T1000 (cell line): Measurements from ENCODE around the gene ASB18.

Experiments used
- DNase-seq: peaks from one replicate; lab custom pipeline; 2025; ENCODE audit warnings: mixed read lengths; lab: John Stamatoyannopoulos, UW

Gene ASB18

DNA sequence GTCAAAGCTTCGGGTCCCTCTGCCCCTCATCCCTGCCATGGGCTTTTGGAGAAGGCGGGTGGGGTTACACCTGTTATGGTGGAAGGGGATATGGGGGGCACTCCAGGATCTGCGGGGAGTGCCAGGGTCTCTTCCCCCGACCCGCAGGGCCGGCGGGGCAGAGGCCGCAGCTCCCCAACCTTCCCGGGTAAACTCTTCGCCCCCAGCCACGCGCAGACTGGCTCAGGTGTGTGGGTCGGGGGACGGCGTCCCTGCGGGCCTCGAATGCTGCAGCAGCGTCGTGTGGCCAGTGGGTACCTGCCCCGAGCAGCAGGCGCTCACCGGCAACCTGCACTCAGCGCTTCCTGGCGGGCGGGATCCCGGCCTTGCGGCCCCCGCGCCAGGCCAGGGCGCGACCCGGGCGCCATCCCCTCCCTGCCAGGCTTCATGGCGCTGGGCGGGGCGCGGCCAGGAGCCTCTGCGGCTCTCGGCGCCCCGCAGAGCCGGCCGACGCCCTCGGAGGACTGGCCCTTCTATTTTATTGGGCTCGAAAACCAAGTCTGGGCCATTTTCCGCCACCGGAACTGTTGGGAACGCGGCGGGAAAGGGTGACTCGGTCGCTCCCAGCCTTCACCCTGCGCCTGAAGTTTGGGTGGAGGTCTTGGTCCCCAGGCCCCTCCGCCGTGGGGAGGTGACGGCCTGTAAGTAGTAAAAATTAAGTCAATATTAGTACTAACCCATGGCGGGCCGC lies 100.6 kb downstream of the ASB18 start:
- no peak for DNase-seq

DNA sequence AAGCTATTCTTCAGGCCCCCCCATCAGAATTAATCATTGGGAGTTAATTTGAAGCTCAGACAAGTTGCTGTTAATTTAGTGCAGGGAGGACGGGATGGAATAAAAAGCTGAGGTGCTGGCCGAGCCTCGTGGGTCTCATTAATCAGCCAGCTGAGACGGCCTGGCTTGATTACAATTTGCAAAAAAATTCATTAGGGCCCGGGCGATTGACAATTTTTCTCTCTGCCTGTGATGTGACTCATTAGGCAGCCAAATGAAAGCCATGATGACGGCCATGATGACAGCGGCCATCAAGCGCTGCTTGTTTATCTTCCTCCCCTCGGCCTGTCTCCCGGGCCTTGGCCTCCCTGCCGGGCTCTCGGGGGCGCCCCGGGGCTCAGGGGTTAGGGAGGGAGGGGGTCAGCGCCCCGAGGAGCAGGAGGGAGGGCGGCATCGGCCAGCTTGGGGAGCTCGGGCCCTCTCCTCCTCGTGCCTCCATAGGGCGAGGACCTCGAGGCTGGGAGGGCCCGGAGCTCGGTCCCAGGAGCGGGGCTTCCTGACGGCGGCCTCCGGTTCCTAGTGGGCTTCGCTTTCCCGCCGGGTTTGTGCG lies 101.2 kb downstream of the ASB18 start:
- no peak for DNase-seq

DNA sequence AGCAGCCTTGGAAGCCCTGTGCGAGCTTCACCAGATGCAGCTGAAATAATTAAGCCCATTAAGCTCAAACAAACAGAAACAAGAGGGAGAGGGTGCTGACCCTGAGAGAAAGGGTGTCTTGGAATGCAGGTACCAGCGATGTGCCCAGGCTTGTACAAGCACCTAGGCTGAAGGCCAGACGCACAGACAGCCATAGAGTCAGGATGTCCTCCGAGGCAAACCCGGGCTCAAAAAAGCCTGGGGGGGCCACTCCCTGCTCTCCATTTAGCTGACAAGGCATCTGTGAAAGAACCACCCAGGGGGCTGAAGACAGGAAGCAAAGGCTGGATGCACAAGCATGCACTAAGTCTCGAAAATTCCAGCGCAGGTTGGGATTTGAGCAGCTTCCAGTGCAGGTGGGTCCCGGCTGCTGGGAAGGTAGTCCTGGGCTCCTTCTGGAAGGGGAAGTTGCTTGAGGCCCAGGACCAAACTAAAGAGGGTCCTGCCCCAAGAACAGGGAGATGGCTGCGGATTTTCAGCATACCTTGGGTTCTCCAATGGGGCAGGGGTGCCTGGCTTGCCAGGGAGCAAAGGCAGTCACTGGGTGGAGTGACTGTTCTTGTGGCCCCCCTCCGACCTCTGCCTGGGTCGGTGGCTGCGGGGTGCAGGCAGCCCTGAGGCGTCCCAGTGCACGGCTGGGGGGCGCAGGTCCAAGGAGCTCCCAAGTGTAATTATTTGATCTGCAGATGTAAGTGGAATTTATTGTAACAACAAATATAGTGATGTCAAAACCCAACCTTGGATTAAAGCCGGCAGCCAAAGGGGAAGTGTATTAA lies 102.0 kb downstream of the ASB18 start:
- no peak for DNase-seq

DNA sequence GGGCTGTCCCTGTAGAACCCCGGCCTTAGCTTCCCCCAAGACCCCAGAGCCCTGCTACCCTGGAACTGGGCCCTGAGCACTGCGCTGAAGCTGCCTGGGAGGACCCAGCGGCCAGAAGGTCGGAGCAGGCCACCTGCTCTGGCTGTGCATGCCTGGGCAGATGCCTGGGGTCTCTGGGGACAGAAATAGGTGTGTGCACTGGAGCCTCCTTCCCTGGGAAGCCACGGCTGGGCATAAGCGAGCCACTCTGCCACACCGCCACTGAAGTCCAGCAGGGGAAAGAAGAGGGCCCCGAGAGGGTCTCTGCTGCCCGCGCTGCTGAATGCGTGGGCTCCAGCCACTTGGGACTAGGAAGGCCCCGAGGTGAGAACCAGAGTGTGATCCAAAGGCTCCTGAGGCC lies 102.7 kb downstream of the ASB18 start:
- DNase-seq, result no peak

DNA sequence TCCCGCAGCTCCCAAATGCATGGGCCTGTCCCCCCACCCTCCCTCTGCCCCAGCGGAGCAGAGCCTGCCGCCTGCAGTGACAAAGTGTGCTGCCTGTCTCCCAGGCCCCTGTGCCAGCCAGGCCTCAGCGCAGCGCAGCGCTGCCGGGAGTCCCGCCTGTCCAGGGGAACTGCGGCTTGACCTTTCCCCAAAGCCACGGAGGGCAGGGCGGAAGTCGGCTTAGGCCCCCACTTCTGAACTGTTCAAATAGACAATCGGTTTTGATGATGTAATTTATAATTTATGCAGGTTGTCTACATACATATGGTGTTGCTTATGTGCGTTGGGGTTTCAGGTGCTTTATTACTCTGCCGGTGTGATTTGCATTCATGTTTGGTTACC lies 103.1 kb downstream of the ASB18 start:
- DNase-seq, result no peak

DNA sequence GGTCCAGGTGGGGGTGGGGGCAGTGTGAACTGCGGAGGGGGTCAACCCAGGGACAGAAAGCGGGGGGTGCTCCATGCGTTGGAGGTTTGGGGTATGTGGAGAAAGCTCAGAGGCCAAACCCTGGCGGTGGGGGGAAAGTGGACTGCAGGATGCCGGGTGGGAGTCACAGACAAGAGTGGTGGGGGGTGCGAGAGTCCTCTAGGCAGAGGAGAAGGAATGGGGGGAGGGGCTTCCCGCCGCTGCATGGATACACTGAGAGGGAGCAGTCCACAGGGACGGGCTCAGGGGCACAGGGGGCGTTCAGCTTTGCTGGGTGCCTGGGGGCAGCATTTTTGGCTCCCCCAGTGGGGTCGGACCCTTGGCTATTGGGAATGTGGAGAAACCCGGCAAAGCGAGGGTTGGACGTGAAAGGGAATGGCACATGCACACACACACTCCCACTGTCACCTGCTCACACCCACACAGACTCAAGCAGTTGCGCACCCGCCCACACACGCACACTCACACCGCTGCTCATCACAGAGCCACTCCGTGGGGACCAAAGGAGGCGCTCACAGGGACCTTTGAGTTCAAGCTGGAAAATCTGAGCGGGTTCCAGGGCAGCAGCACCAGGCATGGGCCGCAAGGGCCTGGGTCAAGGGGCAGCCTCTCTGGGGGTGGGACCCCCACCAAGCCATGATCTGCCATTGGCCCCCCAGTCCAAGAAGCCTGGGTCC lies 103.7 kb downstream of the ASB18 start:
- DNase-seq, result no peak

DNA sequence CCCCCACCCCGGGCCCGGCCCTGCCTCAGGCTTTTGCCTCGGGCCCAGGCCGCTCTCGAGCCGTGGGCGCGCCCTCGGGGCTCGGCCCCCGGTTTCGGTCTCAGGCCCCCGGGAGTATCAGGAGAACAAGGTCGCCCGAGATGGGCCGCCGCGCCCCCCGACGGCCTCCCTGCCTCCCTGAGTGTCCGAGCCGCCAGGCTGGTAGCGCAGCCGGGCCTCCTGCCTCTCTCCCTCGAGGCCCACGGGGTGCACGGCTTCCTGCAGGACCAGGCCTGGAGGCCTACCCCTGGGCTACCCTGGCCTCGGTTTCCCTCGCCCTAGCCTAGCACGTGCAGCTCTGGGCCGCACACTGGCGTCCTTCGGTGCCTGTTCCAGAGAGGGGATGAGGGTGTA lies 104.4 kb downstream of the ASB18 start:
- DNase-seq, result no peak

DNA sequence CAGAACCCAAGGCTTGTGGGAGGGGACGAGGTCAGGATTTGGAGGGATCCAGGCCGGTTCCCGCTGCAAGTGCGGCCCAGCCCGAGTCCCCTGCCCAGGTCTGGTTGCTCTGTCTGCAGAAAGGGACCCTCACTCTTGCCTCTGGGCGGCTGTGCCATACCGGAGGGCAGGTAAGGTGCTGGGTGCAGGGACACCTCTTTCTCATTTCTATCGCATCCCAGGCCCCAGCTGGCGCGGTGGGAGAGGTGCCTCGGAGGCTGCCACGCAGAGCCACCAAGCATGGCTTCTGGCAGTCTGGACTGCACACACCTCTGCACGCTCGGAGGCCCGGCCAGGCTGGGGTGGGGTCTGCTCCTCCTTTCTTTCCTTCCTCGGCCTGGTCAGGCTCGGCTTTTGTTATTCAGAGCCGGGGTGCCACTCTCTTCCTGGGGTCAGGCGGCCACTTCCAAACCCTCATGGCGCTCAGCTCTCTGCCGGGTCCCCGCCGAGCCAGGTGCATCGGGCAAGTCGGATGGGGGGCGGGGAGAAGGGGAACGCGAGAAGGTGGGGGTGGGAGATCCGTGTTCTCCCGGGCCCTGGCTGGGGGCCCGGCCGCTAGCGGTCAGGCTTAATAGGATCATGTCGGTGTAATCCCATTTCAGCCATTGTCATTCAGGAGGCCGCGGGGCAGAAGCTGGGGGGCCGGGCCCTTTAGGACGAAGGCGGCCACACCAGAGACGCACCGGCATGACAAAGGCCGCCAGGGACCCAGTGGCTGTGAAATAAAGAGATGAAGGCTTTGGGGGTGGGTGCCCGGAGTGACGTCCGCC lies 105.0 kb downstream of the ASB18 start:
- no peak for DNase-seq

DNA sequence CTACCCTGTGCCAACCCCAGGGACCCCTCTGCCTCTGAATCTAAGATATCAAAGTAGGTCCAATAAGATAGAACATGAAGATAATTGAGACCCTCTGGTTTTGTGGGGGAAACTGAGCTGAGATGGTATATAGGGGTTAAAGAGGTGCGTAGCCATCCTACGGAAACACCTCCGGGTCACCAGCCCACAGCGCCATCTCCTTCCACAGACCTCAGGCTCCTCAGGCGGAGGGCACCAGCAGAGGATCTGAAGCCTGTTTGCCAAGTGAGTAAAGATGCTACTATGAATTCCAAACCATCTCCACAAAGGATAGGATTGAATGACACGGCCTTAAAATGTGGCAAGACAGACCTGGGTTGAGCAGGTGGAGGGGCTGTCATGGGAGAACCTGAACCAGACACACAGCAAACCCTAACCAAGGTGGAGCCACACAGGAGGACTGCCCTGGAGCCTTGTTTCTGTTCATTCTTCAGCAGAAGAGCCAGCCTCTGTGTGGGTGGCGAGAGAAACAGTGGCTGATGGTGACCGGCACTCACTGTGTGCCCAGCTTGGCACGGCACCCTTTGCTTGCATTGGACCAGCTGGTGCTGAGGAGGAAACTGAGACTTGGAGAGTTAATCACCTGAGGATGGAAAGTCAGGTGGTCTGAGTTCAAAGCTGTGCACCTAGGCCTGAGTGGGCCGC lies 106.2 kb downstream of the ASB18 start:
- DNase-seq, result no peak

DNA sequence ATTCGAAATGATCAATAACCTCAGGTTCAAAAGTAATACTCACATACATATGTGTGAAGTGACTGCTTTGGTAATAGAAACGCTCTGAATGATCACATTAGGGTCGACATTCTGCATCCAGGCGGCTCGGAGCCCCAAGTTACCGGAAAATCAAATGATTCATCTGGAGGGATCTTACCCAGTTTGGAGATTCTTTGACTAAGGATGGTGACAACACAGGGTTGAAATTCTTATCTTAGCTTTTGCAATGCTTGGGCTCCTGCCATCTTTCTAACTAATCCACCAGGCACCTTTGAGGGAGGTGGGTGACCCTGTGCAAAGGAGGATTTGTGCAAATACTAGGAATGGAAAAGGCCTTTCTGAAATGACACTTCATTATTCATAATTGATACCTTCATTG lies 106.8 kb downstream of the ASB18 start:
- no peak for DNase-seq

DNA sequence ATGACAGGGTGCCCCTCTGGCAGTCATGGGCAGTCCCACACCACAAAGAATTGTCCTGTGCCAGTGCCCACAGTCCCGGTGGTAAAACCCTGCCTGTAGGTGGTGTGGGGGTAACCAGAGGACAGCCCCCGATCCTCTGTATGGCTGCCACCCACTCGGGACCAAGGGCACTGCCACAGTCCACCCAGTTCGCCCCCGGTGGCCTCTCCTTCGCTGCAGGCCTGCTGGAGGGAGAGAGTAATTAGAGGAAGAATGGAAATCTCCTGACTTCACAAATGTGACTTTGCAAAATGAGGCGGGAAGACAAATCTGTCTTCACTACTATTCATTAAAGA lies 107.4 kb downstream of the ASB18 start:
- no peak for DNase-seq

DNA sequence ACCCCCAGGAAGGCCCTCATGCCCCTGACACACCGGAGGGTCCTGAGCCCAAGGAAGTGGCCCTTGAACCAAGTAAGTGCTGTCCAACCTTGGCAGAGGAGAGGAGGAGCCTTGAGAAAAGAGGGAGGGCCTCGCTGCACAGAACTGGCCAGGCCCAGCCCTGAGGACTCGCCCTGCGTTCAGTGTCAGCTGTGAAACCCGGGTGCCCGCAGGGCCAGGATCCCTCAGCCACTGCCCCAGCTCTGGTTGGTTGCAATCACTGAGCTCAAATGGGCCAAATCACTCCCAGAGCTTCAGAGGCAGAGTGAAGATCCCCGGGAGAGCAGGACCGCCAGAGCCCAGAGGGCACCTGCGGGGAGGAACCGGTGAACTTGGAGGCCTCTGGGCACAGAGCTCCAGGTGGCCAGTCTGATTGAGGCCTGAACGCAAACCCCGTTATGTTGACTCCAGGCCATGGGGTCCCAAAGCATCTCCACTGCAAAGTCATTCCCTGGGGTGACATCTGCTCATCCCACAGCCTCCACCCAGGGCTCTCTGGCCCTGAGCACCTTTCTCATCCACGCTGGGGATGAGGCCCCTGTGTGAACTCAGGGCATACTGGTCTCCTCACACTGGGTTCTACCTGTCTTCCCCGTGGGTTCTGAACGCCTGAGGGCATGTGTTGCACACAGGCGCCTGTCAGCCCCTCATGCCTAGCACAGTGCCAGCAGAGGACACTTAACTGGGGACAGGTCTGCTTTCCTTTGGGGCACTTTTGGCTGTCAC lies 107.9 kb downstream of the ASB18 start:
- DNase-seq, result no peak

DNA sequence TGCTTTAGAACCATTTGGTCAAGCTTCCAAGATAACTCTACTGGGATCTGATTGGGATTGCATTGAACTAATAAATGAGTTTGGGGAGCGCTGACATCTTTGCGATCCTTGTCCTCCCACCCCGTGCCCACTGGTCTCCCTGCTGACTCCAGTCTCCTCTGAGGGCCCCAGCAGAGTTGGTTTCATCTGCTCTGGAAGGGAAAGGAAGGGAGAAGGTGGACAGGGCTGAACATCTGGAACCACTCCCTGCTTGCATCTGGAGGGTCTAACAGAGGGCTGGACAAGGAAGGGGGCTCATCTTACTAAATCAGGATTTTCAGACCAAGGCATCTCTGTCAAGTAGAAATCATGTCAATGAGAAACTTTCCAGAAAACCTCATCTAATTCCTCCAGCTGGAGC lies 108.8 kb downstream of the ASB18 start:
- DNase-seq, result no peak

DNA sequence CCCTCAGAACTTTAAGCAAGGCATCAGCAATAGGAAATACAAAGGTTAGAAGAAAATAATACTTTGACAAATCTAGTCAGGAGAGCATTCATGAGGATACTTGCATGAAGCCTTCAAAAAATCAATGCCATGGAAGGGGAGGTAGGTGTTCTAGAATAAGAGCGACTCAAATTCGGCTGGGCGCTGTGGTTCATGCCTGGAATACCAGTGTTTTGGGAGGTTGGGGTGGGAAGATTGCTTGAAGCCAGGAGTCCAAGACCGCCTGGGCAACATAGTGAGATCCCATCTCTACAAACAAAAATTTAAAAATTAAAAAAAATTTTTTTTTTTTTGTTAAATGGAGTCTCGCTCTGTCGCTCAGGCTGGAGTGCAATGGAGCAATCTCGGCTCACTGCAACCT lies 117.8 kb downstream of the ASB18 start:
- no peak for DNase-seq

DNA sequence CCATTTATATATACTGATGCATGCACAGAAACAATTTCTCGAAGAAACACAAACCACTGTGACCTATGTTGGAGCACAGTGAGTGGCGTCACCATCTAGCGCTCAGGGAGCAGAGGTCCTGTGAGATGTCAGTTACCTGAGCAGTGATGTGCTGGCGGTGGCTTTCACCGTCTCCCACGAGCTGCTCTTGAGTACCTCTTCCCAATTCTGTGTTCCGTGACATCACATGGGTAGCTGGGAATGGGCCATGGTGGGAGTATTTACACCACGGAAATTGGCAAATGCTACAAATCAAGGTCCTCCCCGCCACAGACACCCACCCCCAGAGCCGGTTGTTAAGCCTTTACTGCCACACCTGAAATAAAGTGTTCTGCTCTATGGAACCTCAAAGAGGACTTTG lies 120.4 kb downstream of the ASB18 start:
- DNase-seq, result no peak
